Activated T-cell treated with anti-CD3 and anti-CD28 coated beads for 1 hour (primary cell): ENCODE results near the gene NUTM1.
"Not testable (repeated sequence)": the region's sequence is repeated elsewhere in the genome, so short reads cannot be mapped to it uniquely, and the experiment has no call there.

Experiments
- DNase-seq: peaks from one replicate; pipeline ENCODE4 v3.0.0-alpha.2; 2020; ENCODE audit warnings: low read depth

The NUTM1 gene

GRCh38 chr15:34337557-34338306 lies 5.4 kb upstream of the NUTM1 start, which contains the start of gene SLC12A6:
TSS of gene SLC12A6 (minus strand) at chr15:34337781. CDS start at chr15:34336680, 1,101 bp downstream.
- DNase-seq: peak; percentile 86

DNA sequence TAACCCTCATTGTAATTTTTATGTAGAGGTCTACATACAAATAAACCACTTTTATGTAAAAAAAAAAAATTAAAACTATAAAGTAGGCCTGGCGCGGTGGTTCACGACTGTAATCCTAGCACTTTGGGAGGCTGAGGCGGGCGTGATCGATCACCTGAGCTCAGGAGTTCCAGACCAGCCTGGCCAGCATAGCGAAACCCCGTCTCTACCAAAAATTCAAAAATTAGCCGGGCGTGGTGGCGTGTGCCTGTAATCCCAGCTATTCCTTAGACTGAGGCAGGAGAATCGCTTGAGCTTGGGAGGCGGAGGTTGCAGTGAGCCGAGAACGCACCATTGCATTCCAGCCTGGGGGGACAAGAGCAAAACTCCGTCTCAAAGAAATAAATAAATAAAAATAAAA lies 4.8 kb upstream of the NUTM1 start:
- no peak for DNase-seq

- no peak for DNase-seq
Measured at GRCh38 chr15:34339946-34340345, 3.2 kb upstream of the NUTM1 start.

DNA sequence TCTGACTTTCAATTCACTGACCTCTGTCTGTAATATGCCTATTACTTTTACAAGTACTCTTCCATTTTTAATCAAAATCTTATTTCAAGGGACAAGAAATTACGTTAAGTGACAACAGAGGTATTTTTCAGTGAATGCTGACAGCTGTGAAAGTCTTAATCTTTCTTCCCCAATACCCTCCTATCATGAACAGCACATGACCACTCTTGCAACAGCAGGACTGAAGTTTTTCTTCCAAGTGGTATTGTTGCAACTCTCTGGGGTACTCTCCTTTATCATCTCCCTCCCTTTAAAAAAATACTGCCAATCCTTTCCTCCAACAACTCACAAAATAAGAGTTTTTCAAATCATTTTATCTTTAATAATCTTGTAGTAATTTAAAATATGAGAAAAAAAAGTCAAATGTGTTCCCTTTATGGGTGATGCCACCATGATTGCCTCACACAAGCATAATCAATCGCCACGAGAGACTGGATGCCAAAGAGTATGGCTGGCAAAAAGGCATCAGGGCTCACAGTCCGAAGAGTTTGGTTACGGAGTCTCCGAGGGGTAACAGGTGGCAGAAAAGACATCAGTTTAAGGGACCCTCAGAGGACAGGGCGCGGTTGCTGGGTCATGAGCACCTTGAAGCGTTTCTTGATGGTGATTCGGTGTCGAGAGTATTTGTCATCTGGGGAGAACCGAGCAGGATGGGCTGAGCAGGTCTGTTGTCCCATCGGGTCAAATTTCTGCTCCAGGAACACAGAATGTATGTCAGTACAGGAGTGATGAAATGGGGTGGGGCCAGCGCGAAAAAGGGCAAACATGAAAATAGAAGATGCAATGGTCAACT lies 1.5 kb upstream of the NUTM1 start:
- no peak for DNase-seq

DNA sequence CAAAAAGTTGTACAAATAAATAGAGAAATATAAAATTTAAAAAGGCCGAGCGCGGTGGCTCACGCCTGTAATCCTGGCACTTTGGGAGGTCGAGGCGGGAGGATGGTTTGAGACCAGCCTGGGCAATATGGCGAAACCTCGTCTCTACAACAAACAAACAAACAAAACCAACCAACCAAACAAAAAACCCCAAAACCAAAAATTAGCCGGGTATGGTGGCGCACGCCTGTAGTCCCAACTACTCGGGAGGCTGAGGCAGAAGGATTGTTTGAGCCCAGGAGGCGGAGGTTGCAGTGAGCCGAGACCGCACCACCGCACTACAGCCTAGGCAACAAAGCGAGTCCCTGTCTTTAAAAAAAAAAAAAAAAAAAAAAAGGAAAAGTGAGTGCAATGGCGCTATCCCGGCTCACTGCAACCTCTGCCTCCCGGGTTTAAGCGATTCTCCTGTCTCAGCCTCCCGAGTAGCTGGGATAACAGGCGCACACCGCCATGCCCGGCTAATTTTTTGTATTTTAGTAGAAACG lies 840 bp upstream of the NUTM1 start:
- not testable (repeated sequence) for DNase-seq

DNA sequence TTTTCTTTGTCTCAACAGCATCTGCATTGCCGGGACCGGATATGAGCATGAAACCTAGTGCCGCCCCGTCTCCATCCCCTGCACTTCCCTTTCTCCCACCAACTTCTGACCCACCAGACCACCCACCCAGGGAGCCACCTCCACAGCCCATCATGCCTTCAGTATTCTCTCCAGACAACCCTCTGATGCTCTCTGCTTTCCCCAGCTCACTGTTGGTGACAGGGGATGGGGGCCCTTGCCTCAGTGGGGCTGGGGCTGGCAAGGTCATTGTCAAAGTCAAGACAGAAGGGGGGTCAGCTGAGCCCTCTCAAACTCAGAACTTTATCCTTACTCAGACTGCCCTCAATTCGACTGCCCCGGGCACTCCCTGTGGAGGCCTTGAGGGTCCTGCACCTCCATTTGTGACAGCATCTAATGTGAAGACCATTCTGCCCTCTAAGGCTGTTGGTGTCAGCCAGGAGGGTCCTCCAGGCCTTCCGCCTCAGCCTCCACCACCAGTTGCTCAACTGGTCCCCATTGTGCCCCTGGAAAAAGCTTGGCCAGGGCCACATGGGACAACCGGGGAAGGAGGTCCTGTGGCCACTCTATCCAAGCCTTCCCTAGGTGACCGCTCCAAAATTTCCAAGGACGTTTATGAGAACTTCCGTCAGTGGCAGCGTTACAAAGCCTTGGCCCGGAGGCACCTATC lies 5.0 kb downstream of the NUTM1 start:
- DNase-seq: no peak

DNA sequence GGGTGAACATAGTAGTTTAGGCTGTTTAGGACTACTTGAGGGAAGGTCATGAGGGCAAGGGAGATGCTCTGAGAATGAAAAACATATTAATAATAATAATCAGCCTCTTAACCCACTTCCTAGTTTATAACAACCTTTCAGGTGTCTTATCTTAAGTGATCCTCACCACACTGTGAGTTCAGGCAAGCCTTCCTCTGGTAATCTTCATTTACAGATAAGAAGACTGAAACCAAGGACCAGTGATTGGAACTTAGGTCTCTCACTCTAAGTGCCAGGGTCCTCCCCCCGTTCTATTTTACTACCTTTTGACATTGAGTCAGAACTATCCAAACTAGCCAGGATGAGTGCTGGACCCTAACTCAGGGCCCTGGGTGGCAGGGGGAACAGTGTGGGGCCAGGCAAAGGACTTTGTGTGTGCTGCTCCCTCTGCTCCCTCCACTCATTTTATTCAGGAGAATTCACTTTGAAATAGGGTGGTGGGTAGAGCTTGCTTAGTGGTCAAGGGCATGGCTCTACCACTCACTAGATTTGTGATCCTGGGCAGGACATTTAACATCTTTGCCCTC lies 5.7 kb downstream of the NUTM1 start:
- DNase-seq: no peak

GRCh38 chr15:34349769-34350168 lies 6.7 kb downstream of the NUTM1 start:
- no peak for DNase-seq

- DNase-seq: not testable (repeated sequence)
Measured at GRCh38 chr15:34352996-34353395, 9.9 kb downstream of the NUTM1 start.

GRCh38 chr15:34353627-34354026 lies 10.5 kb downstream of the NUTM1 start:
- no peak for DNase-seq

GRCh38 chr15:34354286-34354685 lies 11.2 kb downstream of the NUTM1 start:
- DNase-seq: no peak

DNA sequence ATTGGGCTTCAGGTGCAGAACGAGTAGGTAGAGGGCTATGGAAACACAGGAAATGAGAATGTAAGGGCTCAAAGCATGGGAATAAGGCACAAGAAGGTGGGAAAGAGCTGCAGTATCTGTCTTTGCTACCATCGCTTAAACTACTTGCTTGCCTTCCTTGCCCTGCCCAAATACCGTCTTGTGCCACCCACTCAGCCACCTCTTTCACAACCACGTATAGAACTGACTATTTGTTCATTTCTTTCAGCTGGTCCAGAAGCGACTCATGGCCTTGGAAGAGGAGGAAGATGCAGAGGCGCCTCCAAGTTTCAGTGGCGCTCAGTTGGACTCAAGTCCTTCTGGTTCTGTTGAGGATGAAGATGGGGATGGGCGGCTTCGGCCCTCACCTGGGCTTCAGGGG lies 12.1 kb downstream of the NUTM1 start:
- DNase-seq: no peak

DNA sequence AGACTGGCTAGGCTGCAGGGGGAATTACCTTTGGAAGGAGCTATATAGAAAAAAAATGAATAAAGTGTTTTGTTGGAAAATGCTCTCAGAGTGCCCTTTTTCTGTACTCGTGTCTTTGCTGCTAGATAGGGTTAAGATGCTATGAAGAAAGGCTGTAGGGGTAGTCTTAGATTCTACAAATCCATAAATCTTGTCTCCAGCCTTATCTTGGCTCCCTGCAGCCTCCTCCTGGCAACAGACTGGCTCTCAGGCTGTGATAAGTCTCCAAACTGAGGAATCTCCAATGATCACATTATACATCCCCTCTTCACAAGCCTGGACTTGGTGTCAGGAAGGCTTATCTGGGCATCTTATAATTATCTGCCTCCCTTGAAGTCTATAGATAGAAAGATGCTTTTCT lies 14.5 kb downstream of the NUTM1 start:
- DNase-seq: no peak

GRCh38 chr15:34358367-34358766 lies 15.3 kb downstream of the NUTM1 start:
- no peak for DNase-seq

DNA sequence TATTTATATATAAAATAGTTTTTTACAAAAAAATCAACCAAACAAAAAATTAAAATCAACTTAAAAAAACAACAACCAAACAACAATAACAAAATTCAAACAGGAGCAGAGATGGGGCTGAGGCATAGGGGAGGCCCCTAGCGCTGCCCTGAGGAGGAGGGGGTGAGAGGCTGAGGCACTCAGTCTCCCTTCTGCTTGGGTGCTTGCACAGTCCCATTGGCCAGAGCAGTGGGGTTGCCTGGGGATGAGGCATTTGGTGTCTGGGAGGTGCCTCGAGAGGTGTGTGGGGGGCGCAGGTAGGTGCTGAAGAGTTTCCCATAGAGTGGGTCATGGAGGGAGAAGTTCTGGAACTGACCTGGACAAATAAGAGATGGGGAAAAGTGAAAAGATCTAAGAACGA lies 15.8 kb downstream of the NUTM1 start:
- DNase-seq: no peak

GRCh38 chr15:34359416-34359815 lies 16.3 kb downstream of the NUTM1 start:
- DNase-seq: no peak

DNA sequence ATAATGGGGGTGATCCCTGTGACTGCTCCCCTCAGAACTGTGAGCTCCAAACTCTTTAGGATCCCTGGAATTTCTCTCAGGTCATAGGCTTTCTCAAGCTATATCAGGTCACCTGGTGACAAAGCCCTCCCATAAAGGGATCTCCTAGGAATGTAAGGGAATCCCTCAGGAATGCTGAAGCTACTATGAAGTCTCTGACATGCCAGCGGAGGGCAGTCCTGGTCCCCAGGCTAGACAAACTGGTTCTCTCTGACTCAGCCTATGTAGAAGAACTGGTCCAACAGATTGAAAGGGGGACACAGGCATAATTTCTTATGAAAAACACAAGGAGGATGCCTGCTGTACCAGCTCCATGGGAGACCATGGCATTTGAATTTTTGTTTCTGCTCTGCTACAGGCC lies 17.2 kb downstream of the NUTM1 start:
- no peak for DNase-seq

DNA sequence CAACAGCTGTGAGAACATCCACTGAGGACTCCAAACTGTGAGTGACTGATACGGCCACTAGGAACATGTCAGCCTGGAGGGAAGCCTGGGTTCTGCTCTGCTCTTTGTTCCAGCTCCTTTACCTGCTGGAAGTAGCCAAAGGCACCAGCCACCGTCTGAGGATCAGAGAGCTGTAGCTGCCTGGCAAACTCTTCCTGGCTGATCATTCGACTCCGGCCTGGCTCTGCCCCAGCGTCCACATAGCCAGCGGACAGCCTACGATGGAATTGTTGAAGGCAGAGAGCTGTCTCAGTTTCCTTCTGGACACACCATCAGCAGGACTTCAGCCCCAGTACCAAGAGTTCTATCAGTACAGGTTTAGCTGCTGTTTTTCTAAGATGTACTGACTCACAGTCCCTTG lies 18.2 kb downstream of the NUTM1 start:
- DNase-seq: no peak

GRCh38 chr15:34362047-34362773 lies 19.1 kb downstream of the NUTM1 start:
- no peak for DNase-seq

GRCh38 chr15:34364041-34364440 lies 20.9 kb downstream of the NUTM1 start:
- no peak for DNase-seq

- DNase-seq: no peak
Measured at GRCh38 chr15:34365091-34365825, 22.1 kb downstream of the NUTM1 start.
